Iris pigment epithelial cell (primary cell): ENCODE results near the gene UACA.
"Not testable (repeated sequence)": the region's sequence is repeated elsewhere in the genome, so short reads cannot be mapped to it uniquely, and the experiment has no call there.

ENCODE experiments used
- DNase-seq: peaks from one replicate; pipeline ENCODE4 v3.0.0-alpha.2; 2011; ENCODE audit warnings: low read depth

UACA gene, protein sequence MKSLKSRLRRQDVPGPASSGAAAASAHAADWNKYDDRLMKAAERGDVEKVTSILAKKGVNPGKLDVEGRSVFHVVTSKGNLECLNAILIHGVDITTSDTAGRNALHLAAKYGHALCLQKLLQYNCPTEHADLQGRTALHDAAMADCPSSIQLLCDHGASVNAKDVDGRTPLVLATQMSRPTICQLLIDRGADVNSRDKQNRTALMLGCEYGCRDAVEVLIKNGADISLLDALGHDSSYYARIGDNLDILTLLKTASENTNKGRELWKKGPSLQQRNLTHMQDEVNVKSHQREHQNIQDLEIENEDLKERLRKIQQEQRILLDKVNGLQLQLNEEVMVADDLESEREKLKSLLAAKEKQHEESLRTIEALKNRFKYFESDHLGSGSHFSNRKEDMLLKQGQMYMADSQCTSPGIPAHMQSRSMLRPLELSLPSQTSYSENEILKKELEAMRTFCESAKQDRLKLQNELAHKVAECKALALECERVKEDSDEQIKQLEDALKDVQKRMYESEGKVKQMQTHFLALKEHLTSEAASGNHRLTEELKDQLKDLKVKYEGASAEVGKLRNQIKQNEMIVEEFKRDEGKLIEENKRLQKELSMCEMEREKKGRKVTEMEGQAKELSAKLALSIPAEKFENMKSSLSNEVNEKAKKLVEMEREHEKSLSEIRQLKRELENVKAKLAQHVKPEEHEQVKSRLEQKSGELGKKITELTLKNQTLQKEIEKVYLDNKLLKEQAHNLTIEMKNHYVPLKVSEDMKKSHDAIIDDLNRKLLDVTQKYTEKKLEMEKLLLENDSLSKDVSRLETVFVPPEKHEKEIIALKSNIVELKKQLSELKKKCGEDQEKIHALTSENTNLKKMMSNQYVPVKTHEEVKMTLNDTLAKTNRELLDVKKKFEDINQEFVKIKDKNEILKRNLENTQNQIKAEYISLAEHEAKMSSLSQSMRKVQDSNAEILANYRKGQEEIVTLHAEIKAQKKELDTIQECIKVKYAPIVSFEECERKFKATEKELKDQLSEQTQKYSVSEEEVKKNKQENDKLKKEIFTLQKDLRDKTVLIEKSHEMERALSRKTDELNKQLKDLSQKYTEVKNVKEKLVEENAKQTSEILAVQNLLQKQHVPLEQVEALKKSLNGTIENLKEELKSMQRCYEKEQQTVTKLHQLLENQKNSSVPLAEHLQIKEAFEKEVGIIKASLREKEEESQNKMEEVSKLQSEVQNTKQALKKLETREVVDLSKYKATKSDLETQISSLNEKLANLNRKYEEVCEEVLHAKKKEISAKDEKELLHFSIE (N-terminal part only)

DNA sequence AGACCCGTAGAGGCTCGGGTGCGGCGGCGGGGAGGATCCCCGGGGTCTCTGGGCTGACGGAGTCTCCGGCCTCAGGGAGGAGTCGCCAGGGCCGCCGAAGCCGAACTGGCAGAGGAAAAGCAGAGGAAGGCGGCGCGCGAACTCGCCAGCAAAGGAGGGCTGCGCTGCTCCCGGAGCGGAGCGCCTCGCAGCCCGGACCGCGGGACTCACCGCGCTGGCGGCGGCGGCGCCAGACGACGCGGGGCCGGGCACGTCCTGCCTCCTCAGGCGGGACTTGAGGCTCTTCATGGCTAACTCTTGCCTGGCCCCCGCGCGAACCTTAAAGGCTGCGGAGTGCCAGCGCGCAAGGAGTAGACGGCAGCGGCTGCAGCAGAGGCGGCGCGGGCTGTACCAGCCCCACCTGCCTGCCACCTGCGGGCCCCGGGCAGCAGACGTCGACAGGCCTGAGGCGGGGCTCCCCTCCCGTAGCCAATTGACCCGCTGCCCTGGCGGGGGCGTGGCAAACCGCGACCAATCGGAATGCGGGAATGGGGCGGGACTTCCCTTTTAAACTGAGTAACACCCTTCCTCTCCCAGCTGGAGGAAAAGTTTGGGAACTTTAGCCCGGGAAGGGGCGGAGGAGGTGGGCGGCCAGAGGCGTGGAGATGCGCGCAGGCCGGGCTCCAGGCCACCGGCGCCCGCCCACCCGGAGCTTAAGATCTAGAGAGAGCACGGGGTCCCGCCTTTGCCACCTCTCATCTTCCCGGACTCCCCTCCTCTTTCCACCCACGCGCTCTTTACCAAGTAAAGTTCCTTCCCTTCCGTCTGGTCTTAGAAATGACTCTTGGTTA, at the start of gene UACA:
UACA (minus strand) TSS at position 439 of the 830 bp plus-strand sequence; CDS start at position 288, 151 bp downstream.
- peak; percentile 96 for DNase-seq

DNA sequence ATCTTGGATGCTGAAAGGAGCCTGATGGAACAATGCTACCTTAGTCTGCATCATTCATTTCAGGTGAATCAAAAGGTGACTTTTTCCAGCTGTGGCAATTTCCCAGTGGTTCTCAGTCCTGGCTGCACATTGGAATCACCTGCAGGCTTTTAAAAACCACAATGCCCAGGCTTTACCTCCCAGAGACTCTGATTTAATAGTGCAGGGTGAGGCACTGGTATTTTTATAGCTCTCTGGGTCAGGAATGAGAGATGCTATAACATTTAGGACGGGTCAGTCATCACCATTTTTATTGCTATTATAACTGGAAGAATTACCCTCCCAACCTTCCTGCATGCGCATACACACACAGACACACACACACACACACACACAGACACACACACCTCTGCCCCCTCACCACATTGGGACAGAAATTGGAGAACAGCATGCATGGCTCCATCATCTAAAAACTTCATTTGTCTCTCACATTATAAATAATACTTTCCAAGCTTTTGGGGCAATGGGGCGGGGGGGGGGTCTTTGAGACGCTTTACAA, 49.5 kb upstream of the UACA start:
- DNase-seq, result no peak

DNA sequence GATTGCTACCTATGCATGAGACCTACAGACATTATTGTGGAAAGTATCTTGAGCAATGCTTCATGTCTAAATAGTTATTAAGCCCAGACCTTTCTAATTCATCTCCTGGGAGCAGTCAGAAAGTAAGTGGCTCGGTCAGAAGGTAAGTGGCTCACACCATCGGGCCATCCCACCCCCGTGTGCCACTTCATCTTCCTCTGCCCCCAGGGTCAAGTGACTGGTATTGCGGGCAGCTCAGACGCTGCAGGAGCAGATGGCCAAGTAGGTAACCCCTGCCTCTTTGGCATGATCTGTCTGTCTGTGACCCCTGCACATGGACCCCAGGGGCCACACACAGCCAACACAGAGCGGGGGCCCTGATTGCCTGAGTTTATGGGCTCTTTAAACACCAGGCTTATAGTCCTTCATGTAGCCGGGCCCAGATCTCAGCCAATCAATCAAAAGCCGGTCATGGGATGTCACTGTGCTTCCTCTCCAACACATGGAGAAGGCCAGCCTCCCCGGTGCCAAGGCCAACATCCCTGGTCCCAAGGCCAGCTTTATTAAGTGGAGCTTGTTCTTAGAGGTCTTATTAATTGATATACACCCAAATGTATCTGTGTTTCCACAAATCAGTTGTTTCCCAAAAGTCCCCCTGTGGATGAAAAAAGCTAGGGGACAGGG, 47.7 kb upstream of the UACA start:
- DNase-seq, result no peak

DNA sequence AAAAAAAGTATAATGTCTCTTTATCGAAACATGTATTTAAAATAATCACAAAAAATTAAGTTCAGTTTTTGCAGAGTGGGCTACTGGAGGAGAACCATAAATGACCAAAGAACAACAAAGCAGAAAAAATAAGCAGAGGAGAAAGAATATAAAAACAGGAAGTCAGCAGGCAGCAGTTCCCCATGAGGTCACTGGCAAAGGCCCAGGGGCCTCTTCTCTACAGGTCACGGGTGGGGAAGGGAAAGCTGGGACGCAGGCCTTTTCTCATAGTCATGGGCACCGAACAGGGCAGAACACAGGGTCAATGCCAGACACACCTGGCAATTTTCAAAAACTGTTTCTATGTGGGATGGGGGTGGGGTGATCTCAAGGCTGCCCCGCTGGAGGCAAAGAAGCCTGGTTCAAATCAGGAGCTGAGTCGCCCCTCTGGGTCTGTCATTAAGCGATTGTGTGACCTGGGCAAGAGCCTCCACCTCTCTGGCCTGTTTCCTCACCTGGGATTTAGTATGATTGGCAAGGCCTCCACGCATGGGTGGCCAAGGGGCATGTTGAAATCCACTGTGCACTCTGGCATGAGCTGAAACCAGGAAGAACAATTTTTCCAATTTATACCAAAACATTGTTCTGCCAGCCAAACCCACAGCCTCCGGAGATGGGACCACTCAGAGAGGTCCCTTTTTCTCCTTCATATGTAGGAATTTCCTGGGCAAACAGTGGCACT, 43.8 kb upstream of the UACA start:
- peak; percentile 59 for DNase-seq

DNA sequence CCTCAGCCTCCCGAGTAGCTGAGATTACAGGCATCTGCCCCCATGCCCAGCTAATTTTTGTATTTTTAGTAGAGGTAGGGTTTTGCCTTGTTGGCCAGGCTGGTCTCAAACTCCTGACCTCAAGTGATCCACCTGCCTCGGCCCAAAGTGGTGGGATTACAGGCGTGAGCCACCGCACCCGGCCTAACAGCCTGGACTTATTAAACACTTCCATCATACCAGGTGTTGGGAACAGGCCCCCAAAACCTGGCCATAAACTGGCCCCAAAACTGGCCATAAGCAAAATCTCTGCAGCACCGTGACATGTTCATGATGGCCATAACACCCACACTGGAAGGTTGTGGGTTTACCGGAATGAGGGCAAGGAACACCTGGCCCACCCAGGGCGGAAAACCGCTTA, 41.0 kb upstream of the UACA start:
- DNase-seq, result not testable (repeated sequence)

DNA sequence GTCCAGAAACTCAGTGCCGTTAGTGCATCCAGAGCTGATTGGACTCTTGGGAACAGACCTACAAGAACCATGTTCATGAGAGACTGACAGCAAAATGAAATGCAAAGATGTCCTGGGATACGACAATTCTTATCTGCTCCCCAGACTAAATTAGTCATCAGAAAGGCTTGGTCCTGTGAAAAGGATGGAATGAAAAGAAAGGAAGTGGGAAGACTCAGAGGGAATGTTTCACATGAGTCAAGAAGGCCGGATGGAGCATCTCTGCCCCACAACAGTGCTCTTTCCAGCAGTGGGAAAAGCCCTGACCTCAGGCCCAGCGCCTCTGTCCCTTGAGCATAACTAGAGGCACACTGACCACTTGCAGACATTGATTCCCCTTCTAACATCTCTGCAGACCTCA, 39.3 kb upstream of the UACA start:
- DNase-seq, result peak; percentile 51

DNA sequence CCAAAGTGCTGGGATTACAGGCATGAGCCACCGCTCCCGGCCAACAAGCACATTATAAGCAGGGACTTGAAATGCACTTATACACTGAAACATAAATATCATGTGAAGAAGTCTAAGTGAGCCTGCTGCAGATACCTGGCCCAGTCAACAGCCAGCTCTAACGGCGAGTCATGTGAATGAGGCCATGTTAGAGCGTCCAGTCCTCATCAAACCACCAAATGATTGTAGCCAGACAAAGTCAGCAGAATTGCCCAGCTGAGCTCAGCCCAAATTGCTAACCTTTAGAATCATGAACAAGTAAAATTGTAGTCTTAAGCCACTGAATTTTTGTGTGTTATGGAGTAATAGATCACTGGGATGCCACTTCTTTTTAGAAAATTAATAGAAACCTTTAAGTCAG, 37.8 kb upstream of the UACA start:
- DNase-seq, result no peak

DNA sequence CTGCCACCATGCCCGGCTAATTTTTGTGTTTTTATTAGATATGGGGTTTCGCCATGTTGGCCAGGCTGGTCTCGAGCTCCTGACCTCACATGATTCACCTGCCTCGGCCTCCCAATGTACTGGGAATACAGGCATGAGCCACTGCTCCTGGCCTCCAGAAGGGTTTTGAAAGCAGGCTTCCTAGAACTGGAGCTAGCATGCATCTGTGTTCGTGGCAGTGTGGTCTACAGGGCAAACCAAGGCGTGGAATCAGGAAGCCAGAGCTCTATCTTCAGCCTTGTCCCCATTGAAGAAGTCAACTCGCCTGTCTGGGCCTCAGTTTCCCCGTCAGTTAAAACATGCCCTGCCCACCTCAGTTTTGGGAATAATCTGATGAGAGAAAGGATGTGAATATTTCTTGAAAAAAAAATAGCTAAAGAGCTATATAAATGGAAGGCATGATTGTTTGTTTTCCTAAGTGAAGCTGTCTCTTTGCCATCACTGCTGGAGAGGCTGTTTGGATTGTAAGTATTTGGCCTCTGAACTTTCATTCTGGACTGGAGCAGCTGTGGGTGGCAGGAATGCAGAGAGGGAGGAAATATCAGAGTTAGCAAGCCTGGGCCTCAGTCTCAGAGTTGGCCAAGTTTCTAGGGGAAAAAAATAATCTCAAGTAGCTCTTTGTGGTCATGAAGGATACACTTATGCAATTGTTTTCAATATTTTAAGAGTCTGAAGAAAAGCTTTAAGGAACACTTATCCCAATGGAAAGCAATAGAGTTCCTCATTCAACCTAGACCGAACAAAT, 36.5 kb upstream of the UACA start:
- peak; percentile 99 for DNase-seq

DNA sequence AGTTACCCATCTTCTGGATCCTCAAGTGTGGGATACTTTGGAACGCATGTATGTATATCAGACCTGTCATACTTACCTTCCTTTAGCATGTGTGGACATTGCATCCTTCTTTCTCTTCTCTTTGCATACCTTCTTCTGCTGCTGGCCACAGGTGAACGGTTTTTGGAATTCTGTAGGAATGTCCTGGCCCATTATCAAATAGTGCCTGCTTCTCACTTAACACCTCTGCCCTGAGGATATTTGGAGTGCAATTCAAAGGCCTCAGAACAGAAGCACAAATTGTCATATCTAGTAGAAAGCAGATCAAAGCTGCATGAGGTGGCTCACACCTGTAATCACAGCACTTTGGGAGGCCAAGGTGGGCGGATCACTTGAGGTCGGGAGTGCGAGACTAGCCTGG, 34.1 kb upstream of the UACA start:
- no peak for DNase-seq

DNA sequence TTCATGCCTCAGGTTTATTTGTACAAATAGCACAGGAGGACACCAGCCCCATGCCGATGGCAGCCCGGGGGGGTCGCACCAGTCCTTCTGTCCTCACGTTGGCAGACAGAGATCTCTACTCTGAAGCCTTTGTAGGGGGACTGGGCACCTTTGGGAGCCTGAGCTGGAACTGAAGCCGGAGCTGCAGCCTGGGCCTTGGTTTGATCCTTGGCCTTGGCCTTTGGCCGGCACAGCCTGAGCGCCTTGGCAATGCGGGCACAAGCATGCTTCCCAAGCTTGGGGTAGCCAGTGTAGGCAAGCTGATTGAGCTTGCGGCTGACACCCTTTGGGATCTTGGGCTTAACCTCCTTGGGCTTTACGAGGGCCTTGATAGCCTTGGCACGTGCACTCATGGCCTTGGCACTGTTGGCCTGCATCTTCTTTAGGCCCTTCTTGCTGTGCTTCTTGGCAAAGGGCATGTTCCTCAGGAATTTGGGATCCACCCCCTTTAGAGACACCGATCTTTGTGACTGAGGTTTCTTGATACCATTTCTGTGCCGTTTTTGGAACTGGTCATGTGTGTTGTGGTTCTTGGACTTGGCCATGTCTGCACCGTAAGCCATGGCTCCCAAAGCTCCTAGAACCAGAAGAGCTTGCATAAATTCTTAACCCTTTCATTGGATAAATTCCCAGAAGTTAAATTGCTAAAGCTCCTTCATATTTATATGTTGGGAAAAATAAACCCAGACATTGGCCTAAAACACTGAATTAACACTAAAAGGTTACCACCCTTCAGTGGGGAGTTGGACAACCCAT, 33.4 kb upstream of the UACA start:
- DNase-seq, result no peak

DNA sequence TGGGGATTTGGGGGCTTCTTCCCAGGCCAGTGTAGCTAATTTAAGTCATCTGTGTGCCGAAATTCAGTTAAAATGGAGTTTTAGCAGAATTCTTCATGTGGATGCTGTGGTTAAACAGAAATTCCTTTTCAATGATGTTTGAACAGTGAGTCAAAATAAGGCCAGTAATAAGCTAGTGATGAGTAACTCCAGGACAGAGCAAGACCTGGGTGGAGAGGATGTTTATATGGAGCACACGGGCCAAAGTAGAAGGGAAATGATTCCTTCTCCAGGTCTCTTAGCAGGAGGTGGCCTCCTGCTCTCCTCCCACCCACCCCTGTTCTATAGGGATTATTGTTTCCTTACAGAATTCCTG, 31.9 kb upstream of the UACA start:
- DNase-seq, result peak; percentile 96

DNA sequence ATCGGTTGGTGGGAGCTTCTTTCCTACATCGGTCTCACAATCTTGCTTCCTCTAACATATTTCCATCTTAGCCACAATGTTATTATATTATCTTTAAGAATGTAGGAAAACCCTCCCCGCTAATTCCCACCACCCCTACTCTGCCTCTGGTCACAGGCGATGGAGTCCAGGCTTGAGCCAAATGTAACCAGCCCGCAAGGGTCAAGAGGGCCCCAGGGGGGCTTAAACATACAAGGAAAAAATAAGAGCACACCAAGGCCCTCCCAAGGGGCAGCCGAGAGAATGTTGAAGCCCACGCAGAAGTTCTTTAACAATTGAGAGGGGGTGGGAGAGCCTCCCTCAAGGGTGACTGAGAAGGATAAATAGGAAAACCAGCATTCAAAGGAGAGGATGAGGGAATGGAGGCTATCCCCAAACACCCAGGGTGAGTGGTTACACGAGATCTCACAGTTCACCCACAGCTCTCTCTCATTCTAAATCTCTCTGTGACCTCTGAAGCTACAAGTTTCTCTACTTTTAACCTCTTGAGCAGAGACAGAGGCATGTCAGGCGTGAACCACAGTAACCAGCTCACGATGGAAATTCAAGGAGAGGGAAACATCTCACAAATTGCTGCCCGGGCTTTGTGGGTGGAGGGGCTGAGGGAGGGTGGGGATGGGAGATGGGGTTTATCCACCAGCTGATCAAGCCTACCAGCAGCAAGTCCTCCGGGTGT, 31.4 kb upstream of the UACA start:
- DNase-seq, result peak; percentile 79

DNA sequence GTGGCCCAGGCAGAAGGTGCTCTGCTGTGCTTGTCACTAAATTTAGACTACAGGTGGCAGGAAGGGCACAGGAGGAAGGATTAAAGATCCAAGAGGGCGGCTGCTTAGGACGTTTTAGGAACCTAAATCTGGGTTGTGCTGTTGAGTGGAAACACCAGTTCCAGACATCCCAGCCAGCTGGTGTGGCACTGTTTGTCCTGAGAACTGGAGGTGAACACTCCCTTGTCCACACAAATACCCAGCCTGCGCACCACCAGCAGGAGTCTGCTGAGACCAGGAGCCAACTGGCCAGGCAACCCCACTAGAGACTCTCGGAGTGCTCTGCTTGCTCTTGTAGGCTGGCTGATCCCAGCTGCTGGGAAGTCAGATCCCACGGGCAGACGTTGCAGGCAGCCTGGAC, 30.3 kb upstream of the UACA start:
- no peak for DNase-seq

DNA sequence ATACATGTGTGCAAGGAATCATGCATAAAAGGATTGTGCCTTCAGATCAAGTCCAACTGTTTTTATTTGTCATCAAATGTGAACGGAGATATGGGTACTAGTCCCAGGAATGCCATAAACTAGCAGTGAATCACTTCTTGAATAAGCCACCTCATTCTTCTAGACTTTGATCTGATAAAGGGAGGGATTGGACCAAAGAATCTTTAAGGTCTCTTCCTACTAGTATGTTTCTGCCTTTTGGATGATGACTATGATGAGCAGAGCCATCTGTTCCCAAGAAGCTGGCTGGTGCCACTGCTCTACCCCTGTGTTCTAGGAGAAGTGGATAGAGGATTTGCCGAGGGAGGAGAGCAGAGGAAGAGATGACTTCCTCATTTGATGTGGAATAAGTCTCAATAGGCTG, 28.8 kb upstream of the UACA start:
- DNase-seq, result peak; percentile 79

DNA sequence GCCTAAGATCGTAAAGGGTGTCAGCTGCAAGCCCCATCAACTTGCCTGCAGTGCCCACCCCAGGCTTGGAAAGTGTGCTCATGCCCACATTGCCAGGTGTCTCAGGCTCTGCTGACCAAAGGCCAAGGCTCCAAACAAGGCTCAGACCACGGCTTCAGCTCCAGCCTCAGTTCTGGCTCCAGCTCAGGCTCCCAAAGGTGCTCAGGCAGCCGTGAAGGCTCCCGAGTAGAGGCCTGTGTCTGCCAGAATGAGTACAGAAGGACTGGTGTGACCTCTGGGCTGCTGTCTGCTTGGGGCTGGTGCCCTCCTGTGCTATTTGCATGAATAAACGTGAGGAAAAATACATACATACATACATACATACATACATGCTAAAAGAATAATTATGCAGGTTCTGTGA, 27.9 kb upstream of the UACA start:
- no peak for DNase-seq

DNA sequence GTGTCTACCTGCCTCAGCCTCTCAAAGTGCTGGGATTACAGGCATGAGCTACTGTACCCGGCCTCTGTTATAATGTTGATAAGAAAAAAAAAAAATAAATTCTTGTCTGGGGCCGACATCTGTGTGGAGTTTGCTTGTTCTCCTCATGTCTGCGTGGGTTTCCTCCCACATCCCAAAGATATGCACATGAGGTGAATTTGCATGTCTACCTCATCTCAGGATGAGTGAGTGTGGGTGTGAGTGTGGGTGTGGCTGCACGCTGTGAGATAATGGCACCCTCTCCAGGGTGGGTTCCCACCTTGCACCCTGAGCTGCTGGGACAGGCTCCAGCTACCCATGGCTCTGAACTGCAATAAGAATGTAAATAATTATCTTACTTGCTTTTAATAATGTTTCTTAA, 25.9 kb upstream of the UACA start:
- DNase-seq, result peak; percentile 63
